DND-41 (cell line): ENCODE data around the gene ARFRP1.

ENCODE experiments used
- CTCF ChIP-seq: IDR thresholded peaks from 2 replicates; pipeline ENCODE4 v1.5.1; 2012; ENCODE audit warnings: borderline replicate concordance, low read length, moderate library complexity, mild to moderate bottlenecking; ENCODE audit not compliant: poor library complexity, severe bottlenecking; ENCODE audit errors: extremely low read depth
- EZH2 ChIP-seq: IDR thresholded peaks from 3 replicates; pipeline ENCODE4 v1.6.1; 2012; ENCODE audit warnings: borderline replicate concordance, low read depth, mild to moderate bottlenecking, moderate library complexity, low read length, inconsistent platforms; ENCODE audit not compliant: severe bottlenecking

- no peak for TF ChIP-seq EZH2
- TF ChIP-seq CTCF: no peak
These were observed 17.5 kb downstream of the ARFRP1 start for GRCh38 chr20:63690003-63690897.
